ENCODE measurements around the gene ZNF200.

Gene ZNF200

GRCh38 chr16:3254309-3254708, 19.4 kb upstream of the ZNF200 start:
- Histone ChIP-seq H3K4me3 (ENCODE audit: low read depth in 1 of 5, low read length in 5 of 5) (no peak overlapping the region), H3K36me3 (ENCODE audit: control insufficient read depth in 5 of 5, insufficient read depth in 5 of 5, low read length in 5 of 5) (no peaks in the 10 kb centered on the region), H3K4me1 (ENCODE audit: control insufficient read depth in 5 of 5, insufficient read depth in 5 of 5, low read length in 5 of 5) (peaks cover 0 to 36% (median 21%) of the 10 kb centered on the region in 5 donors), H3K27me3 (ENCODE audit: control insufficient read depth in 5 of 5, insufficient read depth in 4 of 5, low read length in 5 of 5) (peaks cover 0 to 2% (median 0%) of the 10 kb centered on the region in 5 donors), H3K27ac (ENCODE audit: low read depth, low read length) (no peak overlapping the region), H3K9ac (ENCODE audit: low read length in 5 of 5) (no peak overlapping the region), H3K9me3 (ENCODE audit: control insufficient read depth in 5 of 5, low read length in 5 of 5) (no peaks in the 10 kb centered on the region)

GRCh38 chr16:3252967-3253366, 18.0 kb upstream of the ZNF200 start:
- H3K4me1 ChIP-seq (ENCODE audit: control insufficient read depth in 5 of 5, insufficient read depth in 5 of 5, low read length in 5 of 5), result peaks cover 0 to 22% (median 9%) of the 10 kb centered on the region in 5 donors
- no peak overlapping the region for H3K9ac ChIP-seq (ENCODE audit: low read length in 5 of 5)
- H3K9me3 ChIP-seq (ENCODE audit: control insufficient read depth in 5 of 5, low read length in 5 of 5), result no peaks in the 10 kb centered on the region
- H3K36me3 ChIP-seq (ENCODE audit: control insufficient read depth in 5 of 5, insufficient read depth in 5 of 5, low read length in 5 of 5), result no peaks in the 10 kb centered on the region
- no peak overlapping the region for H3K4me3 ChIP-seq (ENCODE audit: low read depth in 1 of 5, low read length in 5 of 5)
- peaks cover 0 to 4% (median 2%) of the 10 kb centered on the region in 5 donors for H3K27me3 ChIP-seq (ENCODE audit: control insufficient read depth in 5 of 5, insufficient read depth in 4 of 5, low read length in 5 of 5)
- H3K27ac ChIP-seq (ENCODE audit: low read depth, low read length), result no peak overlapping the region

DNA sequence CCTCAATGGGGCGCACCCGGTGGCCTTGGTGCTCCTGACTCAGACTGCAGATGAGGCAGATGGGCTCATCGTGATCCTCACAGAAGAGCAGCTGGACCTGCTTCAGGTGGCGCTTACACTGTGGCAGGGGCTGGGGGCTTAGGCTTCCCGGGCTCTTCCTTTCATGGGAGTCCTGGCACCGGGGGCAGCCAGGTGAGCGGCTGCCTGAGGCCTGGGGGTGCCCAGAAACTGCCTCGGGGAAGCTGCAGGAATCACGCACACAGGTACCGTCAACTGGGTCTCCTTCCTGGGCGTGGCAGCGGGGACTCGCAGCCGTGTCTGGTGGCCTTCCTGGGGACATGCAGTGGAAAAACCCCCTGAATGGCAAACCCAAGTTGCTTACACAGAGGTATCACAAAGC, 14.5 kb upstream of the ZNF200 start:
- no peaks in the 10 kb centered on the region for H3K9me3 ChIP-seq (ENCODE audit: control insufficient read depth in 5 of 5, low read length in 5 of 5)
- no peak overlapping the region for H3K4me3 ChIP-seq (ENCODE audit: low read depth in 1 of 5, low read length in 5 of 5)
- H3K27ac ChIP-seq (ENCODE audit: low read depth, low read length), result no peak overlapping the region
- H3K9ac ChIP-seq (ENCODE audit: low read length in 5 of 5), result no peak overlapping the region
- peaks cover 0 to 5% (median 3%) of the 10 kb centered on the region in 5 donors for H3K27me3 ChIP-seq (ENCODE audit: control insufficient read depth in 5 of 5, insufficient read depth in 4 of 5, low read length in 5 of 5)
- H3K36me3 ChIP-seq (ENCODE audit: control insufficient read depth in 5 of 5, insufficient read depth in 5 of 5, low read length in 5 of 5), result no peaks in the 10 kb centered on the region
- H3K4me1 ChIP-seq (ENCODE audit: control insufficient read depth in 5 of 5, insufficient read depth in 5 of 5, low read length in 5 of 5), result peaks cover 0 to 2% (median 0%) of the 10 kb centered on the region in 5 donors

DNA sequence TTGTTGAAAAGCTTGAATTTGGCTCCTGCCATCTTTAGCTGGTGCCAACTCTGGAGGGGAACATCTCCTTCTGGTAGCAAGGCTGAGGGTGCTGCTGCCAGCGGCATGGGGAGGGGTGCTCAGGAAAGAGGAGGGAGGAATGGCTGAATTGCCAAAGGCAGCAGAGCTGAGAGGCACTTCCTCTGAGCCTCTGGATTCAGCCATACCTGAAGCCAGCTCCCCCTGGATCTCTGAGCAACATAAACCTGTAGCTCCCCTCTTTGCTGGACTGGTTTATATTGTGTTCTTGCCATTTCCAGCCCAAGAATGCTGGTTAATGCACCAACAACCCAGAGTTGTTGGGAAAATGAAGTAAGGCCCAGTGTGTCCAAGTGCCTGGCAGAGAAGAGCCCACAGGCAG, 14.1 kb upstream of the ZNF200 start:
- H3K4me3 ChIP-seq (ENCODE audit: low read depth in 1 of 5, low read length in 5 of 5), result no peak overlapping the region
- H3K9ac ChIP-seq (ENCODE audit: low read length in 5 of 5), result no peak overlapping the region
- H3K4me1 ChIP-seq (ENCODE audit: control insufficient read depth in 5 of 5, insufficient read depth in 5 of 5, low read length in 5 of 5), result peaks cover 0 to 2% (median 0%) of the 10 kb centered on the region in 5 donors
- no peak overlapping the region for H3K27ac ChIP-seq (ENCODE audit: low read depth, low read length)
- no peaks in the 10 kb centered on the region for H3K36me3 ChIP-seq (ENCODE audit: control insufficient read depth in 5 of 5, insufficient read depth in 5 of 5, low read length in 5 of 5)
- no peaks in the 10 kb centered on the region for H3K9me3 ChIP-seq (ENCODE audit: control insufficient read depth in 5 of 5, low read length in 5 of 5)
- peaks cover 0 to 8% (median 3%) of the 10 kb centered on the region in 5 donors for H3K27me3 ChIP-seq (ENCODE audit: control insufficient read depth in 5 of 5, insufficient read depth in 4 of 5, low read length in 5 of 5)

DNA sequence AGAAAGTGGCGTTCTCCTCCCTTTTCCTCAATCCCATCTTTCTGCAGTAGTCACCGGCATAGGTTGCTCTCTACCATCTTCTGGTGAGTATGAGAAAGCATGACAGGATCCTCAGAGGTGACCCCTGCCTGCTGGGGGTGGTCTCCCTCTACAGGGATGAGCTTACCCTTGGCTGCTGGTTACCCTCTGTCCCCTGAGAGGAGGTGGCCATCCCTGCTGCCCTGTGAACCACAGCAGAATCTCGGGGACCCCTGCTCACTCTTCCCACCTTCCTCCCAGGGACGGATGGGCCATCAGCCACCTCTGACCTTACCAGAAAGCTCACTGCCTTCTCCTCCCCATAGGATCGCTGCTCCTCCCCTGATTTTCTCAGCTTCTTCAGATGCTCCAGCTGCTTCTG, 13.6 kb upstream of the ZNF200 start:
- Histone ChIP-seq H3K27me3 (ENCODE audit: control insufficient read depth in 5 of 5, insufficient read depth in 4 of 5, low read length in 5 of 5) (peaks cover 0 to 8% (median 3%) of the 10 kb centered on the region in 5 donors), H3K4me3 (ENCODE audit: low read depth in 1 of 5, low read length in 5 of 5) (no peak overlapping the region), H3K36me3 (ENCODE audit: control insufficient read depth in 5 of 5, insufficient read depth in 5 of 5, low read length in 5 of 5) (no peaks in the 10 kb centered on the region), H3K27ac (ENCODE audit: low read depth, low read length) (no peak overlapping the region), H3K9ac (ENCODE audit: low read length in 5 of 5) (no peak overlapping the region), H3K4me1 (ENCODE audit: control insufficient read depth in 5 of 5, insufficient read depth in 5 of 5, low read length in 5 of 5) (peaks cover 0 to 2% (median 0%) of the 10 kb centered on the region in 5 donors), H3K9me3 (ENCODE audit: control insufficient read depth in 5 of 5, low read length in 5 of 5) (no peaks in the 10 kb centered on the region)

DNA sequence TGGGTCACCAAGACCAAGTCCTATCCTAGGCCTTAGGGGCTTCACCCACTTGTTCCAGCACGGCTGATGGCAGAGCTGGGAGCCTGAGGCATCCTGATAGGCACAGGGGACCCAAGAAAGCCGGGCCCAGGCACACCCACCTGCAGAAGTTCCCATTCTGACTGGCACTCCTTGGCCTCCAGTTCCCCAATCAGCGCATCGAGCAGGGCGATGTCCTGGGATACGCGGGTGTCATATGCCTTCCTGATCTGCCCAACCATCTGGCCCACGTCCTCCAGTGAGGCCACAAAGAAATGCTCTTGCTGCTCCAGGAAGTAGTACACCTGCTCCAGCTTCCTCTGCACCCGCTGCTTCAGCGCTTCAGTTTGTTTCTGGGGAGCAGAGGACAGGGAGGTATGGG, 11.9 kb upstream of the ZNF200 start:
- H3K27ac ChIP-seq (ENCODE audit: low read depth, low read length), result no peak overlapping the region
- H3K9me3 ChIP-seq (ENCODE audit: control insufficient read depth in 5 of 5, low read length in 5 of 5), result no peaks in the 10 kb centered on the region
- no peak overlapping the region for H3K4me3 ChIP-seq (ENCODE audit: low read depth in 1 of 5, low read length in 5 of 5)
- H3K36me3 ChIP-seq (ENCODE audit: control insufficient read depth in 5 of 5, insufficient read depth in 5 of 5, low read length in 5 of 5), result no peaks in the 10 kb centered on the region
- peaks cover 2 to 6% (median 3%) of the 10 kb centered on the region in 5 donors for H3K27me3 ChIP-seq (ENCODE audit: control insufficient read depth in 5 of 5, insufficient read depth in 4 of 5, low read length in 5 of 5)
- H3K4me1 ChIP-seq (ENCODE audit: control insufficient read depth in 5 of 5, insufficient read depth in 5 of 5, low read length in 5 of 5), result no peaks in the 10 kb centered on the region
- no peak overlapping the region for H3K9ac ChIP-seq (ENCODE audit: low read length in 5 of 5)

- H3K4me3 ChIP-seq (ENCODE audit: low read depth in 1 of 5, low read length in 5 of 5), result no peak overlapping the region
- no peaks in the 10 kb centered on the region for H3K4me1 ChIP-seq (ENCODE audit: control insufficient read depth in 5 of 5, insufficient read depth in 5 of 5, low read length in 5 of 5)
- no peaks in the 10 kb centered on the region for H3K9me3 ChIP-seq (ENCODE audit: control insufficient read depth in 5 of 5, low read length in 5 of 5)
- no peak overlapping the region for H3K27ac ChIP-seq (ENCODE audit: low read depth, low read length)
- H3K36me3 ChIP-seq (ENCODE audit: control insufficient read depth in 5 of 5, insufficient read depth in 5 of 5, low read length in 5 of 5), result no peaks in the 10 kb centered on the region
- H3K9ac ChIP-seq (ENCODE audit: low read length in 5 of 5), result no peak overlapping the region
- peaks cover 2 to 6% (median 3%) of the 10 kb centered on the region in 5 donors for H3K27me3 ChIP-seq (ENCODE audit: control insufficient read depth in 5 of 5, insufficient read depth in 4 of 5, low read length in 5 of 5)
Observed at GRCh38 chr16:3246002-3246401, 11.0 kb upstream of the ZNF200 start.

DNA sequence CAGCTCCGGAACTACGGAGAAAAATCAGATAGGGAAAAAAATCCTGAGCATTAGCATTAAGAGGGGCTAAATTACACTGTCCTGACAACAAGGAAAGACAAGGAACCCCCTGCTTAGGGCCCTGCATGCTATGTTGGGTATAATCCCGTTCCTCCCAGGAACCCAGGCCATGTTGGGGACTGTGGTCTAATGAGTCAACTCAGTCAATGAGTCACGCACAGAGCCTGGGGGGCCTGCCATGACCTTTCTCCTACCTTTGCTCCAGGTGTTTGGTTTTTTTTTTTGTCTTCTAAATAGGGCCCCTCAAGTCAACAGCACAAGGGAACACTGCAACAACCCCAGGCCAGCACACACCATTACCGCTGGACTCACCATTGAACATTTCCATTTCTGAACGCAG, 8.9 kb upstream of the ZNF200 start:
- no peaks in the 10 kb centered on the region for H3K4me1 ChIP-seq (ENCODE audit: control insufficient read depth in 5 of 5, insufficient read depth in 5 of 5, low read length in 5 of 5)
- H3K27ac ChIP-seq (ENCODE audit: low read depth, low read length), result no peak overlapping the region
- H3K9ac ChIP-seq (ENCODE audit: low read length in 5 of 5), result no peak overlapping the region
- no peak overlapping the region for H3K4me3 ChIP-seq (ENCODE audit: low read depth in 1 of 5, low read length in 5 of 5)
- peaks cover 0 to 6% (median 3%) of the 10 kb centered on the region in 5 donors for H3K27me3 ChIP-seq (ENCODE audit: control insufficient read depth in 5 of 5, insufficient read depth in 4 of 5, low read length in 5 of 5)
- H3K9me3 ChIP-seq (ENCODE audit: control insufficient read depth in 5 of 5, low read length in 5 of 5), result no peaks in the 10 kb centered on the region
- no peaks in the 10 kb centered on the region for H3K36me3 ChIP-seq (ENCODE audit: control insufficient read depth in 5 of 5, insufficient read depth in 5 of 5, low read length in 5 of 5)

DNA sequence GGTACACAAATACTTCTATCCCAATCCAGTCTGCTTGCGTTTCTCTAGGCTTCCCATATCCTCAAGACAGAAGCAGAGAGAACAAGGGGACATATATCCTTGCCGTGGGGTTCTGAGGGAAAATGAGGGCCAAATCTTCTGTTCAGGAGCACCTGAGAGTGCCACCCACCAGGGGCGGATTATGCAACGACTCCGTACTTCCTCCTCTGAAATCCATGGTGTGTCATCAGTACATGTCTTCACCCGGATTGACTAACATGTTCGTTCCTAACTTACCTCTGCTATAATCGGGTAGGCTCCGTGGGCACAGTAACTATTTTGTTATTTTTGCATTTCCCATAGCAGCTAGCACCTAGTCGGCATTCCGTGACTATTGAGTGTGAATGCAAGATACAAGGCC, 7.8 kb upstream of the ZNF200 start:
- Histone ChIP-seq H3K9ac (ENCODE audit: low read length in 5 of 5) (no peak overlapping the region), H3K27me3 (ENCODE audit: control insufficient read depth in 5 of 5, insufficient read depth in 4 of 5, low read length in 5 of 5) (peaks cover 0 to 6% (median 3%) of the 10 kb centered on the region in 5 donors), H3K9me3 (ENCODE audit: control insufficient read depth in 5 of 5, low read length in 5 of 5) (no peaks in the 10 kb centered on the region), H3K4me3 (ENCODE audit: low read depth in 1 of 5, low read length in 5 of 5) (no peak overlapping the region), H3K36me3 (ENCODE audit: control insufficient read depth in 5 of 5, insufficient read depth in 5 of 5, low read length in 5 of 5) (no peaks in the 10 kb centered on the region), H3K27ac (ENCODE audit: low read depth, low read length) (no peak overlapping the region), H3K4me1 (ENCODE audit: control insufficient read depth in 5 of 5, insufficient read depth in 5 of 5, low read length in 5 of 5) (no peaks in the 10 kb centered on the region)

GRCh38 chr16:3241761-3242160, 6.8 kb upstream of the ZNF200 start:
- no peak overlapping the region for H3K9ac ChIP-seq (ENCODE audit: low read length in 5 of 5)
- H3K4me1 ChIP-seq (ENCODE audit: control insufficient read depth in 5 of 5, insufficient read depth in 5 of 5, low read length in 5 of 5), result no peaks in the 10 kb centered on the region
- no peak overlapping the region for H3K4me3 ChIP-seq (ENCODE audit: low read depth in 1 of 5, low read length in 5 of 5)
- no peaks in the 10 kb centered on the region for H3K36me3 ChIP-seq (ENCODE audit: control insufficient read depth in 5 of 5, insufficient read depth in 5 of 5, low read length in 5 of 5)
- no peak overlapping the region for H3K27ac ChIP-seq (ENCODE audit: low read depth, low read length)
- H3K27me3 ChIP-seq (ENCODE audit: control insufficient read depth in 5 of 5, insufficient read depth in 4 of 5, low read length in 5 of 5), result peaks cover 0 to 6% (median 3%) of the 10 kb centered on the region in 5 donors
- H3K9me3 ChIP-seq (ENCODE audit: control insufficient read depth in 5 of 5, low read length in 5 of 5), result no peaks in the 10 kb centered on the region

Measured in subcutaneous abdominal adipose tissue (tissue), 5 donors.